HFFc6 (cell line): ENCODE results near the gene PTPRN2. TPM values are rescaled to one million over a fixed set of nuclear protein-coding genes. Genes with fewer than 3 reads are reported as not detected.

Experiments
- DNase-seq: peaks from one replicate; pipeline ENCODE4 v3.0.0-alpha.2; 2018
- H3K27ac Mint-ChIP-seq: 2 replicates; pipeline ENCODE4 v1.8.0; 2020; ENCODE audit warnings: mild to moderate bottlenecking, mixed read lengths
- H3K27me3 Mint-ChIP-seq: 2 replicates; pipeline ENCODE4 v1.8.0; 2021; ENCODE audit warnings: mild to moderate bottlenecking, moderate library complexity, mixed read lengths; ENCODE audit not compliant: insufficient read depth
- H3K36me3 Mint-ChIP-seq: 2 replicates; pipeline ENCODE4 v1.8.0; 2021; ENCODE audit warnings: low read depth, mixed read lengths
- H3K4me1 Mint-ChIP-seq: 2 replicates; pipeline ENCODE4 v1.8.0; 2020; ENCODE audit warnings: low read depth, mixed read lengths
- H3K4me3 Mint-ChIP-seq: 2 replicates; pipeline ENCODE4 v1.8.0; 2020; ENCODE audit warnings: mild to moderate bottlenecking, moderate library complexity, mixed read lengths
- H3K9me3 Mint-ChIP-seq: 2 replicates; pipeline ENCODE4 v1.8.0; 2020; ENCODE audit warnings: mild to moderate bottlenecking, mixed read lengths
- total RNA-seq, 6 experiments: library from RNA; stranded (reverse); fragmentation: NEBNext Ultra II Directional; extraction: Animal tissue kit (Norgen Biotek cat#: 25700); gene quantifications; 2 replicates in 1 of 6; 3 replicates in 5 of 6; pipeline ENCODE4 v1.2.3, GENCODE V29; 2021
- TF ChIP-seq, protein P1 (sequence below): fragments of 200-600 bp; sonication (generic); IDR thresholded peaks from 2 replicates; pipeline ENCODE4 v1.5.0; 2021; ENCODE audit warnings: antibody characterized with exemption, mild to moderate bottlenecking

The PTPRN2 gene
- total RNA-seq, 6 experiments from 2014 or later = 0.05 to 0.27 (median 0.23) TPM

DNA sequence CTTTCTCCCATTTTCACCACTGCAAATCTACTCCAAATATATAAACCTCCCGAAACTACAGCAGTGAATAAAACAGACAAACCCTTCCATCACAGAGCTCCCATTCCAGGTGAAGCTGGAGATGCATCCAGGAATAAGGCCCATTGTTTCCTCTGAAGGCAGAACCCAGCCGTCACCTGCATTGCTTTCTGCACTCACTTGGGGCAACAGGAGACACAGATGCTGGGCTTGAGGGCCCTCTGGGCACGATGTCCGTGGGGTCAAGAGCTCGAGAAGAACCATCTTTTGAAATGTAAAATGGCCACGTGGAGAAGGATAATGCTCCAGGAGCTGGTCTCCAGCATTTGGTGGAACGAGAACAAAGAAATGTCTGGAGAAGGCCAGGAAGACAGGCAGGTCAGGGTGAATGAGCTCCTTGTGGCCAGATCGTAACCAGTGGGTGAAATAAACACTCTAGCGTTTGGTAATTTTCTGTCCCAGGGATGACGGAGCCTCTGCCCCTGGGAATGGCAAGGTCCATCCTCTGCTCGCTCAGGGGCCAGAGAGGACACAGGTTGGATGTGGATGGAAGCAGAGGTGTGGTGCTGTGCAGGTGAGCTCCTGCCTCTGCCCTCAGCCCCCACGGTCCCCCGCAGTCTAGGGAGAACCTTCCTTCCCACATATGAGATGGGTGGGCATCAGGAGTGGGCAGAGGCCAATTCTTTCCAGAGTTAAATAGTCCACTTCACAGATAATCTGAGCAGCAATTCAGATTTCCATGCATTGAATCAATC is 694.7 kb downstream of the PTPRN2 start:
- TF ChIP-seq, protein P1, sequence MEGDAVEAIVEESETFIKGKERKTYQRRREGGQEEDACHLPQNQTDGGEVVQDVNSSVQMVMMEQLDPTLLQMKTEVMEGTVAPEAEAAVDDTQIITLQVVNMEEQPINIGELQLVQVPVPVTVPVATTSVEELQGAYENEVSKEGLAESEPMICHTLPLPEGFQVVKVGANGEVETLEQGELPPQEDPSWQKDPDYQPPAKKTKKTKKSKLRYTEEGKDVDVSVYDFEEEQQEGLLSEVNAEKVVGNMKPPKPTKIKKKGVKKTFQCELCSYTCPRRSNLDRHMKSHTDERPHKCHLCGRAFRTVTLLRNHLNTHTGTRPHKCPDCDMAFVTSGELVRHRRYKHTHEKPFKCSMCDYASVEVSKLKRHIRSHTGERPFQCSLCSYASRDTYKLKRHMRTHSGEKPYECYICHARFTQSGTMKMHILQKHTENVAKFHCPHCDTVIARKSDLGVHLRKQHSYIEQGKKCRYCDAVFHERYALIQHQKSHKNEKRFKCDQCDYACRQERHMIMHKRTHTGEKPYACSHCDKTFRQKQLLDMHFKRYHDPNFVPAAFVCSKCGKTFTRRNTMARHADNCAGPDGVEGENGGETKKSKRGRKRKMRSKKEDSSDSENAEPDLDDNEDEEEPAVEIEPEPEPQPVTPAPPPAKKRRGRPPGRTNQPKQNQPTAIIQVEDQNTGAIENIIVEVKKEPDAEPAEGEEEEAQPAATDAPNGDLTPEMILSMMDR = no peak
- Mint-ChIP-seq H3K4me1 (no peaks in the 10 kb centered on the region), H3K4me3 (no peak overlapping the region), H3K27me3 (peaks cover 2% of the 10 kb centered on the region), H3K9me3 (peaks cover 71% of the 10 kb centered on the region), H3K36me3 (peaks cover 5% of the 10 kb centered on the region; the same call in 1 of the 2 replicates), H3K27ac (no peak overlapping the region)
- DNase-seq = no peak

DNA sequence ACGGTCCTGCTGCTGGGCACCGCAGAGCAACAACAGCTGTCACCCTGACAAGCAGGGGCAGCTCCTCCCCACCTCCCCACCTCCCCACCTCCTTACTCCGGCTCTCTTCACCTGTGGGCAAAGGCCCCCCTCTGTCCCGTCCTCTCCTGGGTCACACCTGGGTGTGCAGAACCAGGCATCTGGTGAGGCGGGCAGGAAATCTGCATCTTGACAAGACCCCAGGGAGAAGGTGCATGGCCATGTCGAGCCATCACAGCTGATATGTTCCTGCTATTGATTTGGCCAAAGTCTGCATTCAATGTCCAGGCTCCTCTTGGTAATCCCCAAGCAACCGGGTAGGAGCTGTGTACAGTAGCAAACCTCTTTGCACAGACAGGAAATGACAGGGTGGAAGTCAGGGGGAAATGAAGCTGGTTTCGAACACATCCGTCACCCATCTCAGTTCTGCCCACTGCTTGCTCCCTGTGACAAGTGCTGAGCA is 696.7 kb downstream of the PTPRN2 start:
- DNase-seq = no peak
- Mint-ChIP-seq H3K4me3 (no peak overlapping the region), H3K27ac (no peak overlapping the region), H3K9me3 (peaks cover 63% of the 10 kb centered on the region), H3K4me1 (no peaks in the 10 kb centered on the region), H3K36me3 (peaks cover 5% of the 10 kb centered on the region; the same call in 1 of the 2 replicates), H3K27me3 (no peaks in the 10 kb centered on the region; the same call in 1 of the 2 replicates)
- TF ChIP-seq, protein P1 = no peak

DNA sequence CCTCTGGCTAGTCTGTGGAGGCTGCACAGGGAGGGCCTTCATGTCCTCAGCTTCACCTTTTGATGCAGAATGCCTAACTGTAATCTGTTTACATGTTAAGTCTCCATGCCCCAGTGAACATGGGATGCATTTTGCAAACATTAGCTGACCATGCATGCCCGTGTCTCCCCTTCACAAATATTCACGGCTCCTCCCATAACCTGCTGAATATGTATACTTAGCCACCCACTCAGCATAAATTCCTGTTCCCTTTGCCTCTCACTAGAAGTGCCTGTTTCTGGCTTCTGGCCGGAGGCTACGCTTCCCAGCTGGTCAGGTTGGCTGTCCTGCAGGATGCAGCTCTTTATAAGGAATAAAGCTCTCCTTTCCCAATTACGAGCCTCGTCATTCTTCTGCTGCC is 698.1 kb downstream of the PTPRN2 start:
- no peaks in the 10 kb centered on the region for H3K36me3 Mint-ChIP-seq
- H3K4me1 Mint-ChIP-seq = no peaks in the 10 kb centered on the region
- no peaks in the 10 kb centered on the region; the same call in 1 of the 2 replicates for H3K27me3 Mint-ChIP-seq
- no peak overlapping the region for H3K27ac Mint-ChIP-seq
- H3K9me3 Mint-ChIP-seq = peaks cover 50% of the 10 kb centered on the region
- H3K4me3 Mint-ChIP-seq = no peak overlapping the region
- DNase-seq = no peak
- TF ChIP-seq, protein P1 = no peak

DNA sequence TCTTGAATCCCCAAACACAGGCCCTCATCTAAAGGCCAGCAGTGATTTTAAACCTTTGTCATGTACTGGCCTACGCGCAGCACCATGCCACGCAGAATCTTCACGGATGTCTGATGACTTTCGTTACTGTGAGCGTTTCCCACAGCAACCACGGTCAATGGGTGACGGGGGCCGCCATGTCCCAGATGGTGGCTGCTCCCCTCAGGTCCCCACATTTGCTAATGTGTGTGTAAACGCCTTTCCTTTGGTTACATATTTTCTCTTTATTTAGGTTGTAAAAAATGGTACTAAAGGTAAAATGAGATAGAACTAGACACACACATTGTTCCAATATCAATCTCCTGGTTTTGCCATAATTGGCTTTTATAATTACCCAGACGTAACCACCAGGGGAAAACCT is 699.0 kb downstream of the PTPRN2 start:
- H3K27ac Mint-ChIP-seq = no peak overlapping the region
- TF ChIP-seq, protein P1 = no peak
- no peaks in the 10 kb centered on the region; the same call in 1 of the 2 replicates for H3K27me3 Mint-ChIP-seq
- no peaks in the 10 kb centered on the region for H3K36me3 Mint-ChIP-seq
- no peaks in the 10 kb centered on the region for H3K4me1 Mint-ChIP-seq
- no peak overlapping the region for H3K4me3 Mint-ChIP-seq
- peaks cover 45% of the 10 kb centered on the region for H3K9me3 Mint-ChIP-seq
- no peak for DNase-seq

DNA sequence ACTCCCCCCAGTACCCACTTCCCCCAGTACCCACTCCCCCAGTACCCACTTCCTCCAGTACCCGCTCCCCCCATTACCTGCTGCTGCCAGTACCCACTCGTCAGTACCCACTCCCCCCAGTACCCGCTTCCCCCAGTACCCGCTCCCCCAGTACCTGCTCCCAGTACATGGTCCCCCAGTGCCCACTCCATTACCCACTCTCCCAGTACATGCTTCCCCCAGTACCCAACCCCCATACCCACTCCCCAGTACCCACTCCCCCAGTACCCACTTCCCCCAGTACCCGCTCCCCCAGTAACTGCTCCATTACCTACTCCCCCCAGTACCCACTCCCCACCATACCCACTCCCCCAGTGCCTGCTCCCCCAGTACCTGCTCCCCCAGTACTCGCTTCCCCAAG is 700.2 kb downstream of the PTPRN2 start:
- Mint-ChIP-seq H3K27me3 (no peaks in the 10 kb centered on the region; the same call in 1 of the 2 replicates), H3K36me3 (no peaks in the 10 kb centered on the region), H3K4me3 (no peak overlapping the region), H3K27ac (no peak overlapping the region), H3K4me1 (no peaks in the 10 kb centered on the region), H3K9me3 (peaks cover 35% of the 10 kb centered on the region)
- no peak for DNase-seq
- TF ChIP-seq, protein P1 = no peak
